Left ventricle myocardium superior (tissue), 1 donor: ENCODE results near the gene MPZL1. TPM values are rescaled to one million over a fixed set of nuclear protein-coding genes. Genes with fewer than 3 reads are reported as not detected.
"Not testable (repeated sequence)": the region's sequence is repeated elsewhere in the genome, so short reads cannot be mapped to it uniquely, and the experiment has no call there.

ENCODE experiments used
- ATAC-seq: fragments of 200-7000 bp; cut with Tn5 transposase; one replicate; pipeline ENCODE4 v1.9.1; 2020; ENCODE audit warnings: mild to moderate bottlenecking, moderate library complexity
- DNase-seq: peaks from one replicate; pipeline ENCODE4 v3.0.0-alpha.2; 2020
- intact Hi-C: fragments of 100-400 bp; cut with micrococcal nuclease; formaldehyde crosslinking; loops from one replicate; pipeline ENCODE4 v1.11.0; 2022
- total RNA-seq: library from RNA; stranded (reverse); fragmentation: NEBNext Ultra II Directional; extraction: Animal tissue kit (Norgen Biotek cat#: 25700); gene quantifications from one replicate; pipeline ENCODE4 v1.2.1, GENCODE V29; 2021
- donor health status: DM: no; HTN: yes; CAD: no; lungs with severe emphysema.

Gene MPZL1
- total RNA-seq, 1 donor from 2014 or later: 34.7 TPM

- intact Hi-C loops: no loop called here
- ATAC-seq: no peak
These were observed 99.5 kb downstream of the MPZL1 start for GRCh38 chr1:167821356-167821685.

GRCh38 chr1:167821969-167822685 lies 100.3 kb downstream of the MPZL1 start:
- intact Hi-C loops: no loop called here
- DNase-seq: no peak
- no peak for ATAC-seq

More at GRCh38 chr1:167821356-167821685, 99.5 kb downstream of the MPZL1 start:
- no peak for DNase-seq

- intact Hi-C loops: no loop called here
- no peak for DNase-seq
- no peak for ATAC-seq
These were observed 102.5 kb downstream of the MPZL1 start for GRCh38 chr1:167824163-167824794.

- DNase-seq: no peak
- intact Hi-C loops: no loop called here
- no peak for ATAC-seq
These were observed 103.8 kb downstream of the MPZL1 start for GRCh38 chr1:167825419-167826079.

- ATAC-seq (no peak), DNase-seq (no peak)
- intact Hi-C loops: no loop called here
These were observed 104.3 kb downstream of the MPZL1 start for GRCh38 chr1:167826127-167826526.

GRCh38 chr1:167829868-167830267 lies 108.1 kb downstream of the MPZL1 start:
- intact Hi-C loops: no loop called here
- DNase-seq (no peak), ATAC-seq (no peak)

- DNase-seq, intact Hi-C loops, ATAC-seq: not testable (repeated sequence)
These were observed 108.9 kb downstream of the MPZL1 start for GRCh38 chr1:167830668-167831067.

- intact Hi-C loops: no loop called here
- ATAC-seq (no peak), DNase-seq (no peak)
These were observed 110.9 kb downstream of the MPZL1 start for GRCh38 chr1:167832693-167833092.

GRCh38 chr1:167833904-167834303 lies 112.1 kb downstream of the MPZL1 start:
- DNase-seq (no peak), ATAC-seq (no peak)
- intact Hi-C loops: no loop called here

- intact Hi-C loops: no loop called here
- DNase-seq (no peak), ATAC-seq (no peak)
These were observed 114.4 kb downstream of the MPZL1 start for GRCh38 chr1:167836197-167836596.

- no peak for ATAC-seq
- intact Hi-C loops: no loop called here
- no peak for DNase-seq
These were observed 115.5 kb downstream of the MPZL1 start for GRCh38 chr1:167837326-167837725.

- intact Hi-C loops: no loop called here
- ATAC-seq (no peak), DNase-seq (no peak)
These were observed 117.2 kb downstream of the MPZL1 start for GRCh38 chr1:167839009-167839408.

Other genes starting within 250 kb of the MPZL1 start
- gene CD247, start 203.5 kb upstream of the MPZL1 start, total RNA-seq: 0.57 TPM
- 75.1 TPM for gene CREG1, start 168.2 kb upstream of the MPZL1 start, total RNA-seq
- gene RCSD1, start 91.8 kb upstream of the MPZL1 start, total RNA-seq: 45.3 TPM
- gene ADCY10, start 192.2 kb downstream of the MPZL1 start, total RNA-seq: 0.47 TPM
- gene DCAF6, start 214.7 kb downstream of the MPZL1 start, total RNA-seq: 234 TPM
- 237 TPM for gene MPC2, start 215.1 kb downstream of the MPZL1 start, total RNA-seq